GM12878 (cell line): ENCODE data around the gene CNOT8. TPM values are rescaled to one million over a fixed set of nuclear protein-coding genes. Genes with fewer than 3 reads are reported as not detected.

ENCODE experiments used
- BACH1 ChIP-seq: fragments of 450-650 bp; IDR thresholded peaks from 2 replicates; pipeline ENCODE4 v1.6.1; 2017; ENCODE audit warnings: mild to moderate bottlenecking, borderline replicate concordance
- CHD2 ChIP-seq: IDR thresholded peaks from 2 replicates; pipeline ENCODE4 v1.6.1; 2011; ENCODE audit warnings: low read depth, low read length, improper control_type of control experiment, borderline replicate concordance
- CUX1 ChIP-seq: IDR thresholded peaks from 2 replicates; pipeline ENCODE4 v1.6.1; 2012; ENCODE audit warnings: improper control_type of control experiment, low read depth, low read length; ENCODE audit not compliant: insufficient replicate concordance
- GABPA ChIP-seq: IDR thresholded peaks from 2 replicates; pipeline ENCODE4 v1.6.1; 2014; ENCODE audit warnings: antibody characterized with exemption, low read depth, mild to moderate bottlenecking, inconsistent platforms
- GATAD2B ChIP-seq: fragments of 450-650 bp; conservative IDR thresholded peaks from 2 replicates; pipeline ENCODE4 v1.6.1; 2017; ENCODE audit warnings: low read depth, mild to moderate bottlenecking, moderate library complexity
- HCFC1 ChIP-seq: fragments of 150-350 bp; IDR thresholded peaks from 2 replicates; pipeline ENCODE4 v1.6.1; 2014; ENCODE audit warnings: low read length
- HSF1 ChIP-seq: fragments of 150-350 bp; IDR thresholded peaks from 2 replicates; pipeline ENCODE4 v1.6.1; 2014; ENCODE audit warnings: mild to moderate bottlenecking, low read depth, low read length
- IKZF1 ChIP-seq: fragments of 450-650 bp; conservative IDR thresholded peaks from 2 replicates; pipeline ENCODE4 v1.6.1; 2017; ENCODE audit warnings: antibody characterized with exemption, mild to moderate bottlenecking
- NBN ChIP-seq: fragments of 450-650 bp; IDR thresholded peaks from 2 replicates; pipeline ENCODE4 v1.6.1; 2016
- NFIC ChIP-seq: IDR thresholded peaks from 2 replicates; pipeline ENCODE4 v1.6.1; 2012; ENCODE audit warnings: low read depth, mild to moderate bottlenecking, inconsistent platforms, low read length, moderate library complexity
- NFYB ChIP-seq: IDR thresholded peaks from 2 replicates; pipeline ENCODE4 v1.6.1; 2011; ENCODE audit warnings: low read depth, mild to moderate bottlenecking, low read length, improper control_type of control experiment, moderate library complexity; ENCODE audit not compliant: insufficient read depth
- NRF1 ChIP-seq: conservative IDR thresholded peaks from 2 replicates; pipeline ENCODE4 v1.6.1; 2011; ENCODE audit warnings: mild to moderate bottlenecking, low read depth, low read length, improper control_type of control experiment
- PML ChIP-seq: IDR thresholded peaks from 2 replicates; pipeline ENCODE4 v1.6.1; 2012; ENCODE audit warnings: low read length, inconsistent platforms
- POLR2AphosphoS2 ChIP-seq: IDR thresholded peaks from 2 replicates; pipeline ENCODE4 v1.6.1; 2011; ENCODE audit warnings: low read depth, mild to moderate bottlenecking, low read length, improper control_type of control experiment, moderate library complexity
- SMAD5 ChIP-seq: IDR thresholded peaks from 2 replicates; pipeline ENCODE4 v1.6.1; 2016; ENCODE audit warnings: antibody characterized with exemption, low read depth
- YY1 ChIP-seq: IDR thresholded peaks from 2 replicates; pipeline ENCODE4 v1.6.1; 2011; ENCODE audit warnings: low read depth, mild to moderate bottlenecking, low read length
- ZBED1 ChIP-seq: IDR thresholded peaks from 2 replicates; pipeline ENCODE4 v1.6.1; 2016; ENCODE audit warnings: borderline replicate concordance
- polyA plus RNA-seq, 11 experiments: library from polyadenylated mRNA; depleted of rRNA in 4 of 11; unstranded in 6 of 11; stranded (reverse) in 5 of 11; fragments of >200 nt; fragmentation: Nextera tagmentation in 4 of 11; fragmentation: Illumina TruSeq in 1 of 11; extraction: Ambion mirVana in 4 of 11; extraction: Trizol in 1 of 11; gene quantifications; 1 replicate in 1 of 11; 2 replicates in 10 of 11; pipeline versions ENCODE4 v1.2.1 to v1.2.3, GENCODE V29; 2011 to 2016; ENCODE audit warnings: inconsistent platforms in 2 of 11, missing spikeins in 2 of 11, low read depth in 1 of 11
- total RNA-seq, 4 experiments: library from RNA; depleted of rRNA in 3 of 4; stranded (reverse); fragments of >200 nt in 3 of 4; fragmentation: Illumina TruSeq in 1 of 4; extraction: Trizol in 1 of 4; gene quantifications; 2 replicates each; pipeline versions ENCODE4 v1.2.1 to v1.2.3, GENCODE V29; 2013 to 2021
- TF ChIP-seq, protein P1 (sequence below): IDR thresholded peaks from 2 replicates; pipeline ENCODE4 v1.6.1; 2011; ENCODE audit warnings: mild to moderate bottlenecking, low read depth, low read length, moderate library complexity; ENCODE audit not compliant: insufficient replicate concordance
- TF ChIP-seq, protein P2 (sequence below): fragments of 450-650 bp; IDR thresholded peaks from 2 replicates; pipeline ENCODE4 v1.6.1; 2018; ENCODE audit warnings: mild to moderate bottlenecking, low read depth, moderate library complexity; ENCODE audit not compliant: partially characterized antibody

Gene CNOT8
- total and polyA plus RNA-seq, 10 of the 15 experiments (the other 5 are each of a cell fraction or from before 2014, with no cell fraction given): 13.2 to 57.1 (median 39.0) TPM

DNA sequence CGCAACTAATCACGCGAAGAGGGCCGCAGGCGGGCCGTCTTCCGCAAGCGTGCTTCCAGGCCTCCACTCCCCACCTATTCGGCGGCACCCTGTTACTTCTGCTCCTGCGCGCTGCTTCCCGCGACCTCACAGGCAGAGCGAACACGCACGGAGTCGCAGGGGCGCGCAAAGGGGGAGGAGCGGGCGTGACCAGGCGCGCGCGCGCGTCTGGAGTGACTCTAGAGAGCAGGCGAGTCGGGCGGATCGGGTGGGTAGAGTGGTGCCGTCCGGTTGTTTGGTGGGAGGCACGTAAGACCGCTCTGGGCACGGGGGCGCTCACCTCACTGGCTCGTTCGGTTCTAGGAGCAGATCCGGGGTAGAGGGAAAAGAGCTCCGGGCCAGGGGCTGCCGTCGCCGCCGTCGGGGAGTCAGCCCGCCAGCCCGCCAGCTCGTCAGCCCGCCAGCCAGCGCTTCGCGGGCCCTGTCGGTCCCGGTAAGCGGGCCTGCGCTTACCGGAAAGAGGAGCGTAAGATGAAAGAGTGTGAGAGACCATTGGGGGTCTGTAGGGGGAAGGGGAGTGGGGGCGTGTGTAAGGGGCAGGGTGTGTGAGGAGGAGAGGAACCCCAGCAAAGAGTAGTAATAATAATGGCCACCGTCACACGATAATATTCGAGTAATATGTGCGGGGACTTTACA lies at the start of gene CNOT8 (continued):
- TF ChIP-seq BACH1 (peak; percentile 19; the same call in 1 of the 2 replicates), PML (peak; percentile 65), HCFC1 (peak; percentile 70), IKZF1 (peak; percentile 76), NFYB (no peak), NRF1 (peak; percentile 37; the same call in 1 of the 2 replicates), SMAD5 (peak; percentile 87), GATAD2B (0 out of 2 replicates have a peak, but pooled peaks have one; percentile 27), ZBED1 (0 out of 2 replicates have a peak, but pooled peaks have one; percentile 4), YY1 (peak; percentile 85), CHD2 (0 out of 2 replicates have a peak, but pooled peaks have one; percentile 46), NBN (peak; percentile 82), HSF1 (no peak), NFIC (no peak), CUX1 (no peak), GABPA (peak; percentile 82), POLR2AphosphoS2 (peak; percentile 44; the same call in 1 of the 2 replicates)
- TF ChIP-seq, protein P1, sequence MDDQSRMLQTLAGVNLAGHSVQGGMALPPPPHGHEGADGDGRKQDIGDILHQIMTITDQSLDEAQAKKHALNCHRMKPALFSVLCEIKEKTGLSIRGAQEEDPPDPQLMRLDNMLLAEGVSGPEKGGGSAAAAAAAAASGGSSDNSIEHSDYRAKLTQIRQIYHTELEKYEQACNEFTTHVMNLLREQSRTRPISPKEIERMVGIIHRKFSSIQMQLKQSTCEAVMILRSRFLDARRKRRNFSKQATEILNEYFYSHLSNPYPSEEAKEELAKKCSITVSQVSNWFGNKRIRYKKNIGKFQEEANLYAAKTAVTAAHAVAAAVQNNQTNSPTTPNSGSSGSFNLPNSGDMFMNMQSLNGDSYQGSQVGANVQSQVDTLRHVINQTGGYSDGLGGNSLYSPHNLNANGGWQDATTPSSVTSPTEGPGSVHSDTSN: peak; percentile 46
- TF ChIP-seq, protein P2, sequence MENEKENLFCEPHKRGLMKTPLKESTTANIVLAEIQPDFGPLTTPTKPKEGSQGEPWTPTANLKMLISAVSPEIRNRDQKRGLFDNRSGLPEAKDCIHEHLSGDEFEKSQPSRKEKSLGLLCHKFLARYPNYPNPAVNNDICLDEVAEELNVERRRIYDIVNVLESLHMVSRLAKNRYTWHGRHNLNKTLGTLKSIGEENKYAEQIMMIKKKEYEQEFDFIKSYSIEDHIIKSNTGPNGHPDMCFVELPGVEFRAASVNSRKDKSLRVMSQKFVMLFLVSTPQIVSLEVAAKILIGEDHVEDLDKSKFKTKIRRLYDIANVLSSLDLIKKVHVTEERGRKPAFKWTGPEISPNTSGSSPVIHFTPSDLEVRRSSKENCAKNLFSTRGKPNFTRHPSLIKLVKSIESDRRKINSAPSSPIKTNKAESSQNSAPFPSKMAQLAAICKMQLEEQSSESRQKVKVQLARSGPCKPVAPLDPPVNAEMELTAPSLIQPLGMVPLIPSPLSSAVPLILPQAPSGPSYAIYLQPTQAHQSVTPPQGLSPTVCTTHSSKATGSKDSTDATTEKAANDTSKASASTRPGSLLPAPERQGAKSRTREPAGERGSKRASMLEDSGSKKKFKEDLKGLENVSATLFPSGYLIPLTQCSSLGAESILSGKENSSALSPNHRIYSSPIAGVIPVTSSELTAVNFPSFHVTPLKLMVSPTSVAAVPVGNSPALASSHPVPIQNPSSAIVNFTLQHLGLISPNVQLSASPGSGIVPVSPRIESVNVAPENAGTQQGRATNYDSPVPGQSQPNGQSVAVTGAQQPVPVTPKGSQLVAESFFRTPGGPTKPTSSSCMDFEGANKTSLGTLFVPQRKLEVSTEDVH: peak; percentile 45
